GM21576 (cell line): ENCODE measurements around the gene KDM6A.
A peak's percentile ranks its signal among the peaks of the same experiment; 100 is the strongest.
"Not testable (repeated sequence)": the region's sequence is repeated elsewhere in the genome, so short reads cannot be mapped to it uniquely, and the experiment has no call there.

Experiments
- ATAC-seq: cut with Tn5 transposase; IDR thresholded peaks from one replicate; pipeline ENCODE4 v1.9.1; 2021; ENCODE audit warnings: mild to moderate bottlenecking, moderate library complexity; ENCODE audit not compliant: unreplicated experiment

Gene KDM6A

GRCh38 chrX:44884944-44885343, 12.0 kb downstream of the KDM6A start:
- no peak for ATAC-seq

- no peak for ATAC-seq
Measured at GRCh38 chrX:44889824-44890223, 16.8 kb downstream of the KDM6A start.

- no peak for ATAC-seq
Measured at GRCh38 chrX:44890247-44890646, 17.3 kb downstream of the KDM6A start.

GRCh38 chrX:44890687-44891086, 17.7 kb downstream of the KDM6A start:
- ATAC-seq: not testable (repeated sequence)

GRCh38 chrX:44891642-44892041, 18.7 kb downstream of the KDM6A start:
- ATAC-seq: no peak

GRCh38 chrX:44896876-44897186, 23.8 kb downstream of the KDM6A start:
- no peak for ATAC-seq

GRCh38 chrX:44897539-44897938, 24.6 kb downstream of the KDM6A start:
- ATAC-seq: no peak

- ATAC-seq: peak; percentile 41
Measured at GRCh38 chrX:44898411-44899221, 25.6 kb downstream of the KDM6A start.

GRCh38 chrX:44899946-44900345, 27.0 kb downstream of the KDM6A start:
- ATAC-seq: no peak

GRCh38 chrX:44903107-44903506, 30.1 kb downstream of the KDM6A start:
- ATAC-seq: no peak

GRCh38 chrX:44903830-44904530, 31.0 kb downstream of the KDM6A start:
- peak; percentile 34 for ATAC-seq

GRCh38 chrX:44904542-44905115, 31.6 kb downstream of the KDM6A start:
- ATAC-seq: no peak

GRCh38 chrX:44906041-44906440, 33.1 kb downstream of the KDM6A start:
- ATAC-seq: peak; percentile 57

GRCh38 chrX:44906542-44906941, 33.6 kb downstream of the KDM6A start:
- ATAC-seq: peak; percentile 24

- ATAC-seq: no peak
Measured at GRCh38 chrX:44908153-44908552, 35.2 kb downstream of the KDM6A start.

GRCh38 chrX:44908827-44909226, 35.8 kb downstream of the KDM6A start:
- ATAC-seq: no peak

- ATAC-seq: not testable (repeated sequence)
Measured at GRCh38 chrX:44910508-44910907, 37.5 kb downstream of the KDM6A start.

- not testable (repeated sequence) for ATAC-seq
Measured at GRCh38 chrX:44911074-44911600, 38.1 kb downstream of the KDM6A start.

GRCh38 chrX:44913656-44914531, 40.9 kb downstream of the KDM6A start:
- no peak for ATAC-seq

- ATAC-seq: no peak
Measured at GRCh38 chrX:44914532-44915198, 41.7 kb downstream of the KDM6A start.
